HL-60 (cell line): ENCODE data around the gene NPDC1.

Source experiments
- DNase-seq, 2 experiments: peaks; one replicate each; pipeline ENCODE4 v3.0.0-alpha.2; 2010 to 2020; ENCODE audit warnings: low read depth in 1 of 2, low spot score in 1 of 2
- H3K27ac ChIP-seq: fragments of 250-450 bp; sonication (Bioruptor Pico); replicated peaks from 2 replicates; pipeline ENCODE4 v1.5.1; 2020; ENCODE audit warnings: mild to moderate bottlenecking, moderate library complexity
- H3K27me3 ChIP-seq: fragments of 250-450 bp; sonication (Bioruptor Pico); 2 replicates; pipeline ENCODE4 v1.5.1; 2021; ENCODE audit warnings: mild to moderate bottlenecking, moderate library complexity; ENCODE audit not compliant: insufficient read depth, poor library complexity, severe bottlenecking
- H3K4me3 ChIP-seq: replicated peaks from 2 replicates; pipeline ENCODE4 v1.5.1; 2011; ENCODE audit warnings: mild to moderate bottlenecking, control low read depth, low read length; ENCODE audit not compliant: insufficient read depth
- CTCF ChIP-seq: IDR thresholded peaks from one replicate; pipeline ENCODE4 v1.5.1; 2011; ENCODE audit warnings: low read length, control low read depth, inconsistent platforms; ENCODE audit not compliant: insufficient read depth
- GABPA ChIP-seq: IDR thresholded peaks from 2 replicates; pipeline ENCODE4 v1.6.1; 2012; ENCODE audit warnings: low read depth
- POLR2AphosphoS5 ChIP-seq: IDR thresholded peaks from 2 replicates; pipeline ENCODE4 v1.6.1; 2012; ENCODE audit warnings: low read depth
- REST ChIP-seq: IDR thresholded peaks from 2 replicates; pipeline ENCODE4 v1.6.1; 2012; ENCODE audit warnings: low read depth; ENCODE audit not compliant: insufficient replicate concordance
- SPI1 ChIP-seq: IDR thresholded peaks from 2 replicates; pipeline ENCODE4 v1.6.1; 2012; ENCODE audit warnings: low read depth, mild to moderate bottlenecking, borderline replicate concordance

Gene NPDC1

GRCh38 chr9:137038916-137039315 is 7.1 kb downstream of the NPDC1 start:
- no peak overlapping the region for H3K27ac ChIP-seq
- no peak overlapping the region for H3K4me3 ChIP-seq
- no peak for TF ChIP-seq SPI1
- peak; percentile 94 for TF ChIP-seq POLR2AphosphoS5
- peaks cover under 1% of the 10 kb centered on the region for H3K27me3 ChIP-seq
- DNase-seq: no peak

GRCh38 chr9:137037483-137037882 is 8.5 kb downstream of the NPDC1 start:
- H3K4me3 ChIP-seq: no peak overlapping the region
- H3K27ac ChIP-seq: no peak overlapping the region
- no peak for DNase-seq
- H3K27me3 ChIP-seq: no peaks in the 10 kb centered on the region
- TF ChIP-seq POLR2AphosphoS5 (peak; percentile 69), GABPA (no peak)

GRCh38 chr9:137037035-137037434 is 8.9 kb downstream of the NPDC1 start:
- DNase-seq: no peak
- H3K4me3 ChIP-seq: no peak overlapping the region
- no peaks in the 10 kb centered on the region for H3K27me3 ChIP-seq
- TF ChIP-seq SPI1: no peak
- TF ChIP-seq CTCF: no peak
- peak; percentile 88 for TF ChIP-seq POLR2AphosphoS5
- TF ChIP-seq GABPA: no peak
- no peak for TF ChIP-seq REST
- H3K27ac ChIP-seq: no peak overlapping the region

GRCh38 chr9:137035937-137036336 is 10.0 kb downstream of the NPDC1 start:
- Histone ChIP-seq H3K4me3 (no peak overlapping the region), H3K27me3 (no peaks in the 10 kb centered on the region), H3K27ac (no peak overlapping the region)
- no peak for DNase-seq
- TF ChIP-seq GABPA: no peak
- 0 out of 2 replicates have a peak, but pooled peaks have one; percentile 18 for TF ChIP-seq POLR2AphosphoS5

GRCh38 chr9:137035507-137035834 is 10.5 kb downstream of the NPDC1 start:
- no peak for TF ChIP-seq POLR2AphosphoS5
- no peak for TF ChIP-seq GABPA
- TF ChIP-seq REST: no peak
- no peak for TF ChIP-seq SPI1
- no peak for TF ChIP-seq CTCF
- no peaks in the 10 kb centered on the region for H3K27me3 ChIP-seq
- H3K4me3 ChIP-seq: peak overlapping the region; percentile 25
- DNase-seq: no peak
- peak overlapping the region; percentile 84 for H3K27ac ChIP-seq
